Stimulated activated CD8-positive, alpha-beta memory T cell treated with anti-CD3 and anti-CD28 coated beads, Interleukin-2, amount 100 ng/mL, for 1 hour (primary cell): Measurements from ENCODE around the gene LRPPRC.
A peak's percentile ranks its signal among the peaks of the same experiment; 100 is the strongest.
"Not testable (repeated sequence)": the region's sequence is repeated elsewhere in the genome, so short reads cannot be mapped to it uniquely, and the experiment has no call there.

Experiments used
- DNase-seq, 2 donors: peaks; one replicate each; pipeline ENCODE4 v3.0.0-alpha.2; 2020; ENCODE audit warnings: low read depth in 2 of 2

Gene LRPPRC

DNA sequence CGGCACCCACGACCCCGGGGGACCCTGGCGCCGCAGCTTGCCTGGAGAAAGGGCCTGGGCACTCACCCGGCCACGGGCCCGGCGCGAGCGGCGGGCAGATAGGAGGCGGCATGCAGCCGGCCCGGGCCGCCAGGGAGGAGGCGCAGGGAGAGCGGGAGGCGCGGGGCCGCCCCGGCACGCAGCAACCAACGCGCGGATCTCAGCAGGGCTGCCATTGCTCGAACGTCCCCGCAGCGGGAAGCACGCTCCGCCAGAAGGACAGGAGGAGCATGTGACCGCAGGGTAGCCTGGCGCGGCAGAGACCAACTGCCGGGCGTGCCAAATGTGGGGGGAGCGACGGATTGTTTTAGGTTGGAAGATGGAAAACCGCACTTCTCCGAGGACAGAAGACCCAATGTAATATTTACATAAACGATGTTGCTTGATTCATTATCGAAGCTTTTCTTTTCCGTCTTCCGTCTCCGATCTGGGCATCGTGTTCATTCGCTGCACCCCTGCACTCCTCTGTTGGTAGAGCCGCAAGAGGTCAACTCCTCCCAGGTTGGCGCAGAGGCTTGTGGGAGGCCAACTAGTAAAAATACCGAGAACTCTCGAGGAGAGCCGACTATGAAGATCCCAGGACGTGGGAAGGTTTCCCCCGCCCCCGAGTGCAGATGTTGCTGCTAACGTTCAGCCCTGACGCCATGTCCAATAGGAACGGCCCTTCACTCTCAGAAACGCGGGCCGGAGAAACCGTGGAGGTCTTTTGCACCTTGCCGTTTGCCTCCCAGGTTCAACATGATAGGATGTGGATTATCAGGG is at the start of gene LRPPRC:
Gene LRPPRC, minus strand, starts transcription at position 257 of the 801 bp plus-strand sequence. Its CDS starts 42 bp downstream, at position 215.
- DNase-seq = peak; percentile 68 to 78

DNA sequence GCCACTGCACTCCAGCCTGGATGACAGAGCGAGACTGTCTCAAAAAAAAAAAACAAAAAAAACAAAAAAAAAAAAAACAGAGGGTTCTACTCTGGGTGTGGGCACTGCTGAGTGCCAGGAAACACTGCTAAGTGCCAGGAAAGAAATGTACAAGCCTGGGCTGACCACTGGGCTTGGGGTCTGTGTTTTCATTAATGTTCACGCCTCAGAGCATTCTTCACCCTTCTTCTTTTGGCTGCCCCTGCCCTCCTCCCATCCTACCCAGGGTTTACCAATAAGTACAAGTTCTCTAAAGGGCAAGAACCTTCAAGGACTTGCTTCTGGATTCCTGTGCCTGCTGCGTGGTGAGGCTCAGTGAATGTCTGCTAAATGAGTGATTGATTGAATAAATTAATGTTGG is 49.3 kb upstream of the LRPPRC start:
- DNase-seq = no peak

DNA sequence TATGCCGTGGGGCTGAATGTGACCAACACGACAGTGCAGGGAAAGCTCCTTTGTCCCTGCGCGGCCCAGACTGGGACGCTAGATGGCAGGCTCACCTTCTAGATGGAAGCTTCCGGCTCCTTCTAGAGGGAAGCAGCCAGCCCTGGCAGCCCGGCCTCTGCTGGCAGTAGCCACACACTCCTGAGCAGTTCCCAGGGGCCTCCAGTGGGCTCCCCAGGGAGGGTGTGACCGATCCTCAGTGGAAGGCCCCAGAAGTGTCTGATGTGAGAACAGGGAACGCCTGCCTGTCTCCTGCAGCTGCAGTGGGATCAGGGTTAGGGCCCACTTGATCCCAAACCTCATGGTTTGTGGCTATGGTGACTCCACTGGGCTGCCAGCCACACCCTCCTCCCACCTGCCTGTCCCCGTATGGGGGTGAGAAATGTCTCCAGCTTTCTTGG is 48.5 kb upstream of the LRPPRC start:
- DNase-seq = peak; percentile 58 to 60

GRCh38 chr2:44040365-44040764 is 44.6 kb upstream of the LRPPRC start:
- DNase-seq = no peak

- no peak for DNase-seq
Measured at GRCh38 chr2:44038277-44038676, 42.5 kb upstream of the LRPPRC start.

GRCh38 chr2:44037221-44037620 is 41.4 kb upstream of the LRPPRC start:
- DNase-seq = no peak

GRCh38 chr2:44033947-44034346 is 38.2 kb upstream of the LRPPRC start:
- no peak for DNase-seq

DNA sequence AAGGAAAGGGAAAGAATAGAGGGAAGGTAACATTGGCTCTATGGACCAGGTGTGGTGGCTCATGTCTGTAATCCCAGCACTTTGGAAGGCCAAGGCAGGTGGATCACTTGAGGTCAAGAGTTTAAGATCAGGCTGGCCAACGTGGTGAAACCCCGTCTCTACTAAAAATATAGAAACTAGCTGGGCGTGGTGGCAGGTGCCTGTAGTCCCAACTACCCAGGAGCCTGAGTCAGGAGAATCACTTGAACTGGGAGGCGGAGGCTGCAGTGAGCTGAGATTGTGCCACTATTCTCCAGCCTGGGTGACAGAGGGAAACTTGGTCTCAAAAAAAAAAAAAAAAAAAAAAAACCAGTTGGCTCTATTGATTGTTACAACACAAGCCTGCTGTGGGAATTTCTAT is 31.3 kb upstream of the LRPPRC start:
- DNase-seq = not testable (repeated sequence)

DNA sequence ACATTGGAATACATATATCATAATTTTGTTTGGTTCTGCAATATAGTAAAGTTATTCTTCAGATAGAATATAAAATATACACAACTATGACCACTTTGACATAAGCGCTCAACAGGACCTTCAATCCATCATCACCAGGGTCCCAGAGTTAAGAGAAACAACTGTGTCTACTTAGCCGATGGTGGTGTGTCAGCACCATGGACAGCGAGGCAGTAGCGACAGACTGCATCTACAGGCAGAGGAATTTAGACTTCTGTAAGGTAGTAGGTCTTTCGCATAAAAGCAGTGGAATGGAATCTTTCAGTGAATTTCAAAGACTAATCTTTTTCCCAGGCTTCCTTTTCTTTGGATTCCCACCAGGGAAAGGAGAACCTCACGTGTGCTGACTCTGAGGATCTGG is 20.5 kb upstream of the LRPPRC start:
- no peak for DNase-seq

GRCh38 chr2:44015239-44015638 is 19.4 kb upstream of the LRPPRC start:
- DNase-seq = no peak

DNA sequence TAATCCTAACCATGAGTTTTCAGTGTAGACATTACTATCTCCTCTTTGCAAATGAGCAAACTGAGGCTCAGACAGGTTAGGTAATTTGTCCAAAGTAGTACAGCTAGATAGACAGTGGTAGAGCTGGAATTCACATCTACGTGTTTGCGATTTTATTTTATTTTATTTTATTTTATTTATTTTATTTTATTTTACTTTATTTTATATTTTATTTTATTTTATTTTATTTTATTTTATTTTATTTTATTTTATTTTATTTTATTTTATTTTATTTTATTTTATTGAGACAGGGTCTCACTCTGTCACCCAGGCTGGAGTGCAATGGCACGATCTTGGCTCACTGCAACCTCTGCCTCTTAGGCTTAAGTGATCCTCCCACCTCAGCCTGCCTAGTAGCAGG is 17.4 kb upstream of the LRPPRC start:
- not testable (repeated sequence) for DNase-seq

DNA sequence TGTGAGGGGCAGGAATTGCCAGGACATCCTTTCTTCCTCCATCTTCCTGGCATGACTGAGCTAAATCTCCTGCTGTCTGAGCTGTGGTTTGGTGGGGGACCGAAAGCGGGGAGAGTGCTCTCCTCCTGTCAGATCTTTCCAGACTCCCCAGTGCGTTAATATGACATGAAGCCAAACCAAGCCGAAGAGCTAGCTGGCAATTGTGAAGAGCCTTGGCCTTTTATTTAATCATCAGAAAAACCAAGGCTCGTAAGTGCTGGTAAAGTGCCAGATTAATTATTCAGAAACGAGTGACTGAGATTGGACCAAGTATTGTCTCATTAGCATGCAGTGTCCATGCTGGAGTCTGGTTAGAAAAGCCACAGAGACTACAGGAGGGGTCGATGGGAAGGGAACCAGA is 14.5 kb upstream of the LRPPRC start:
- DNase-seq = no peak

DNA sequence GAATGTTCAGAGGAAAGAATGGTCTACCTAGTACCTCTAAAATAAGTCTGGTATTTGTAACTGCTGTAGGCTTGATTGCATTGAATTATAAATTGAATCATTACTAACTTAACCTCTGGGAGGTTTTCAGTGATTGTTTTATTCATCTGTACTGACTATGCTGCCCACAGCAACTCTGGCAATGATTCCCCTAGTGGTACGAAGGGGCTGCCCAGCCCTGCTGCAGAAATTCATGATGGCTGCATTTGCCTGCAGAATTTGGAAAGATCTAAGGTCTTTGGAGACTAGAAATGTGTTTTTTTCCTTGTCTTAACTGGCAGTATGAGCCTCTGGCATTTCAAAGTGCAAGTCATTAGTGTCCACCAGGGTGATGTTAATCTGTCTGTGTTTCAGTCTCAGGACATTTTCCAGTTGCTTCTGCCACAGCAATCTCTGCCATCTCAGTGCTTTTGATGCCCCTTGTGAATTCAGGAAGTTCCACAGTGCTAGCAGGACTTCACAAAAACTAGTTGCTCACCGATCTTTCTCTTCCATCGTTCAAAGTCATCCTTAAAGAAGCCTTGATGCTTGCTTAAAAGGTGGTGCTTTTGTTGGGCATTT is 13.4 kb upstream of the LRPPRC start:
- DNase-seq = no peak

GRCh38 chr2:44005846-44006245 is 10.1 kb upstream of the LRPPRC start:
- no peak for DNase-seq

GRCh38 chr2:44004735-44005602 is 9.2 kb upstream of the LRPPRC start:
- no peak for DNase-seq

DNA sequence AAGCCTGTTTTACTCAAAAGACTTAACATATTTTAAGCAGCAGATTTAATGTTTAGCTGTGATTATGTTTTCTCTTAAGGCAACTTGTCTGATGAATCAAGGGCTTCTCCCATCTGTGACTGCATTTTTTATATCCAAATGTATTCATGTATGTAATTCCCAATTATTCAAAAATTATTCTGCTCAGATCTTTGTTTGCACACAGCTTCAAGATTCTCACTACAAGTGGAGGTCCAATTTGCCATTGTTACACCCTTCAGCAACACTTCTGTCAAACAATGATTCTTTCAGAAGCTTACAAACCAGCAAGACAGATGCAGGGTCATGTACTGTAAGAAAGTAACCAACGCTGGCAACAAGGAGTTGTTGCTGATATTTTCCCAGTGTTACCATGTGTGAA is 5.9 kb upstream of the LRPPRC start:
- DNase-seq = no peak

GRCh38 chr2:43998263-43998662 is 2.5 kb upstream of the LRPPRC start:
- no peak for DNase-seq

GRCh38 chr2:43993437-43993836 is 2.4 kb downstream of the LRPPRC start:
- DNase-seq = no peak

DNA sequence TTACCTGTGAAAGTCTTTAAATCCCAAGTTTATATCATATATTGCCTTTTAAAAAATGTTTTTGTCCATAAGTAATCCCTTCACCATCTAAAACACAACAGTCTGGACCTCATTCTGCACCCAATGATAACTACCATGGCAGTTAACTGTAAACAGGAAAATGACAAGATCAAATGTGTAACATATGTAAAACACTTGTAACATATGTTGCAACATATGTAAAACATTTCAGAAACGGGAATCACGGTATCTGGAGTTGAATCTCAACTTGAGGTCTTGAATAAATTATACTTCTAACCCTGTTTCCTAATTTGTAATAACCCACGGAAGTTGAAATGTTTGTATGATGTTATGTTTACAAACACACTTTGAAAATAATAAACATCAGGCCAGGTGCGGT is 6.2 kb downstream of the LRPPRC start:
- DNase-seq = no peak

GRCh38 chr2:43986600-43986999 is 9.2 kb downstream of the LRPPRC start:
- no peak for DNase-seq

GRCh38 chr2:43985359-43985758 is 10.4 kb downstream of the LRPPRC start:
- DNase-seq = no peak

DNA sequence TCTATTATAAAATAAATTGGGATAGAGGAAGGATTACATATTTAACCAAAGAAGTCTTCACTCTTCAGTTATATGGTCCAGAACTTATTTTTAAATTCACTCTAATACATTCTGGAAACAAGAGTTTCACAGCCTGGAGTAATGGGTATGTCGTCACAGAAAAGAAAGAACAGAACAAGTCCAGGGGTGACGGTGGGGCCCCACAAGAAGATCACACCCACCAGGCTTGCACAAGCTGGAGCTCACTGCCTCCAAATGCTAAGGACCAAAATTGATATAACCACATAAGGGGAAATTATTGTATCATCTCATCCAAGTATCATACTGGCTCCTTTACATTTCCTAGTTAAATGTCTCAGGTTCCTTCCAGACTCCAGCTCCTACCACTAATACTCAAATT is 11.3 kb downstream of the LRPPRC start:
- DNase-seq = no peak
